Endothelial cell of umbilical vein (primary cell): ENCODE measurements around the gene SPZ1.

ENCODE experiments used
- CTCF ChIP-seq, 2 donors: IDR thresholded peaks; 1 replicate in 1 of 2; 2 replicates in 1 of 2; pipeline ENCODE4 v1.5.1; 2011; ENCODE audit warnings: low read length in 2 of 2, mild to moderate bottlenecking in 2 of 2, moderate library complexity in 2 of 2, control low read depth in 1 of 2, inconsistent platforms in 1 of 2, low read depth in 1 of 2; ENCODE audit not compliant: insufficient read depth in 1 of 2; ENCODE audit errors: extremely low read depth in 1 of 2
- EZH2 ChIP-seq: IDR thresholded peaks from 2 replicates; pipeline ENCODE4 v1.6.1; 2012; ENCODE audit warnings: borderline replicate concordance, low read depth, mild to moderate bottlenecking, moderate library complexity, low read length, inconsistent platforms; ENCODE audit not compliant: severe bottlenecking
- MYC ChIP-seq: IDR thresholded peaks from one replicate; pipeline ENCODE4 v1.6.1; 2011; ENCODE audit warnings: mild to moderate bottlenecking, low read depth, low read length
- POLR2A ChIP-seq: IDR thresholded peaks from 2 replicates; pipeline ENCODE4 v1.6.1; 2012; ENCODE audit warnings: low read depth, mild to moderate bottlenecking, control low read depth, low read length

DNA sequence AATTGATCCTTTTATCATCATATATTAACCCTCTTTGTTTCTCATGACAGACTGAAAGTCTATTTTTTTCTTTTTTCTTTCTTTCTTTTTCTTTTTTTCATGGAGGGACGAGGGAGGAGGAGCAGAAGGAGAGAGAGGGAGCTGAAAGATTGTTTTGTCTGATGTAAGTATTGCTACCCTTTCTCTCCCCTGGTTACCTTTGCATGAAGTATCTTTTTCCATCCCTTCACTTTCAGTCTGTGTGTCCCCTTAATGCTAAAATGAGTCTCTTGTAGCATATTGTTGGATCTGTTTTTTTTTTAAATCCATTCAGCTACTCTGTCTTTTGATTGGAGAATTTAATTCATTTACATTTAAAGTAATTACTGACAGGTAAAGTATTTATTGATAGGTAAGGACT lies 36.4 kb upstream of the SPZ1 start:
- TF ChIP-seq CTCF (IDR thresholded peaks at IDR 0.05; ENCODE audit: extremely low read depth in 1 of 2, insufficient read depth in 1 of 2, low read depth in 1 of 2, low read length in 2 of 2) = no peak
- no peak for TF ChIP-seq EZH2
- TF ChIP-seq MYC = no peak
- TF ChIP-seq POLR2A = no peak
